ENCODE data around the gene C10orf95. TPM values are rescaled to one million over a fixed set of nuclear protein-coding genes. Genes with fewer than 3 reads are reported as not detected.

Gene C10orf95
- total and polyA plus RNA-seq, 10 of the 15 experiments (the other 5 are each of a cell fraction or from before 2014, with no cell fraction given): 0.06 to 1.1 (median 0.31) TPM

- H3K4me3 ChIP-seq: no peak overlapping the region
- no peak overlapping the region for H3K27ac ChIP-seq (ENCODE audit: control insufficient read depth, insufficient read depth)
- ATAC-seq: no peak
- ChIA-PET POLR2A (interaction anchor here (0.7 kb wide), 1 partner anchor 11 kb away, joined by 4 read pairs; no protein-coding TSS in a partner anchor), CTCF (interaction anchor here (1.4 kb wide), 1 partner anchor 235 kb away, joined by 3 read pairs; no protein-coding TSS in a partner anchor), SMC1A (ENCODE audit: uncharacterized antibody, unreplicated experiment) (no interaction called here), RAD21 (ENCODE audit: unreplicated experiment) (no interaction called here)
- no peak overlapping the region for H3K9ac ChIP-seq (ENCODE audit: control insufficient read depth, insufficient read depth, low read length)
- DNase-seq (ENCODE audit: low read depth, low spot score): no peak
- no peaks in the 10 kb centered on the region for H3K36me3 ChIP-seq (ENCODE audit: control insufficient read depth in 2 of 2, insufficient read depth in 2 of 2, low read length in 1 of 2)
- H4K20me1 ChIP-seq (ENCODE audit: control insufficient read depth, insufficient read depth): no peaks in the 10 kb centered on the region
- H3K79me2 ChIP-seq (ENCODE audit: control insufficient read depth, insufficient read depth, low read length): no peaks in the 10 kb centered on the region
- FAIRE-seq: no peak
- H3K27me3 ChIP-seq (replicated peaks in 1 of 2; ENCODE audit: control insufficient read depth in 2 of 2, insufficient read depth in 2 of 2, low read length in 1 of 2): no peaks in the 10 kb centered on the region
- H3K4me2 ChIP-seq (ENCODE audit: control insufficient read depth, insufficient read depth): no peak overlapping the region
- H3K4me1 ChIP-seq (ENCODE audit: control insufficient read depth, insufficient read depth, low read length): peaks cover 16% of the 10 kb centered on the region
- in situ Hi-C loops (cut with MboI): no loop called here
- no peak for TF ChIP-seq IRF4 (IDR thresholded peaks at IDR 0.05; ENCODE audit: low read depth, low read length)
- TF ChIP-seq NRF1 (conservative IDR thresholded peaks at IDR 0.05; ENCODE audit: low read depth, low read length): no peak
- no peak for TF ChIP-seq BACH1 (IDR thresholded peaks at IDR 0.05; ENCODE audit: borderline replicate concordance)
- WGBS (ENCODE audit: insufficient coverage, insufficient replicate concordance, low lambda C conversion rate, missing lambda C conversion rate): 63% methylated on average over 3 of the region's 3 CpGs
- BruUV-seq (replicated peaks): no TSS peak
- no peaks in the 10 kb centered on the region for H3K9me3 ChIP-seq (replicated peaks; ENCODE audit: control insufficient read depth, insufficient read depth, low read length)
- no peak overlapping the region for H2AFZ ChIP-seq (ENCODE audit: control insufficient read depth, low read depth, low read length)
- intact Hi-C loops (cut with micrococcal nuclease; ENCODE audit: unreplicated experiment): no loop called here
These were observed 14.1 kb upstream of the C10orf95 start for GRCh38 chr10:102465466-102465865.

GRCh38 chr10:102463983-102464382 lies 12.6 kb upstream of the C10orf95 start:
- no peaks in the 10 kb centered on the region for H3K27me3 ChIP-seq (replicated peaks in 1 of 2; ENCODE audit: control insufficient read depth in 2 of 2, insufficient read depth in 2 of 2, low read length in 1 of 2)
- H3K4me3 ChIP-seq: peak overlapping the region; percentile 32; the same call in 1 of the 2 replicates
- peak overlapping the region; percentile 66; the same call in 1 of the 2 replicates for H3K4me2 ChIP-seq (ENCODE audit: control insufficient read depth, insufficient read depth)
- FAIRE-seq (no peak), ATAC-seq (no peak), DNase-seq (ENCODE audit: low read depth, low spot score) (no peak)
- TSS peak; percentile 60 for BruUV-seq (replicated peaks)
- H3K36me3 ChIP-seq (ENCODE audit: control insufficient read depth in 2 of 2, insufficient read depth in 2 of 2, low read length in 1 of 2): no peaks in the 10 kb centered on the region
- ChIA-PET POLR2A (interaction anchor here (0.7 kb wide), 1 partner anchor 35 kb away, joined by 4 read pairs; no protein-coding TSS in a partner anchor), RAD21 (ENCODE audit: unreplicated experiment) (no interaction called here), SMC1A (ENCODE audit: uncharacterized antibody, unreplicated experiment) (interaction anchor here (0.9 to 3.8 kb wide), 3 partner anchors 10 to 15 kb away, joined by 3 to 23 read pairs (median 4); partner anchors contain the start of gene C10orf95), CTCF (interaction anchor here (4.5 kb wide), 1 partner anchor 42 kb away, joined by 29 read pairs; the partner anchor contains the start of gene FBXL15)
- TF ChIP-seq SRF (IDR thresholded peaks at IDR 0.05; ENCODE audit: low read depth in 2 of 2, low read length in 2 of 2) (no peak), JUNB (IDR thresholded peaks at IDR 0.05) (no peak), RB1 (IDR thresholded peaks at IDR 0.05; ENCODE audit: borderline replicate concordance) (no peak), PML (IDR thresholded peaks at IDR 0.05; ENCODE audit: low read length) (no peak), CREM (IDR thresholded peaks at IDR 0.05; ENCODE audit: low read depth) (no peak), RCOR1 (conservative IDR thresholded peaks at IDR 0.05; ENCODE audit: low read depth, low read length) (no peak), RAD51 (IDR thresholded peaks at IDR 0.05) (no peak), EED (IDR thresholded peaks at IDR 0.05; ENCODE audit: low read depth) (no peak)
- TF ChIP-seq, protein P1, sequence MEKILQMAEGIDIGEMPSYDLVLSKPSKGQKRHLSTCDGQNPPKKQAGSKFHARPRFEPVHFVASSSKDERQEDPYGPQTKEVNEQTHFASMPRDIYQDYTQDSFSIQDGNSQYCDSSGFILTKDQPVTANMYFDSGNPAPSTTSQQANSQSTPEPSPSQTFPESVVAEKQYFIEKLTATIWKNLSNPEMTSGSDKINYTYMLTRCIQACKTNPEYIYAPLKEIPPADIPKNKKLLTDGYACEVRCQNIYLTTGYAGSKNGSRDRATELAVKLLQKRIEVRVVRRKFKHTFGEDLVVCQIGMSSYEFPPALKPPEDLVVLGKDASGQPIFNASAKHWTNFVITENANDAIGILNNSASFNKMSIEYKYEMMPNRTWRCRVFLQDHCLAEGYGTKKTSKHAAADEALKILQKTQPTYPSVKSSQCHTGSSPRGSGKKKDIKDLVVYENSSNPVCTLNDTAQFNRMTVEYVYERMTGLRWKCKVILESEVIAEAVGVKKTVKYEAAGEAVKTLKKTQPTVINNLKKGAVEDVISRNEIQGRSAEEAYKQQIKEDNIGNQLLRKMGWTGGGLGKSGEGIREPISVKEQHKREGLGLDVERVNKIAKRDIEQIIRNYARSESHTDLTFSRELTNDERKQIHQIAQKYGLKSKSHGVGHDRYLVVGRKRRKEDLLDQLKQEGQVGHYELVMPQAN (conservative IDR thresholded peaks at IDR 0.05): no peak
- TF ChIP-seq, protein P2, sequence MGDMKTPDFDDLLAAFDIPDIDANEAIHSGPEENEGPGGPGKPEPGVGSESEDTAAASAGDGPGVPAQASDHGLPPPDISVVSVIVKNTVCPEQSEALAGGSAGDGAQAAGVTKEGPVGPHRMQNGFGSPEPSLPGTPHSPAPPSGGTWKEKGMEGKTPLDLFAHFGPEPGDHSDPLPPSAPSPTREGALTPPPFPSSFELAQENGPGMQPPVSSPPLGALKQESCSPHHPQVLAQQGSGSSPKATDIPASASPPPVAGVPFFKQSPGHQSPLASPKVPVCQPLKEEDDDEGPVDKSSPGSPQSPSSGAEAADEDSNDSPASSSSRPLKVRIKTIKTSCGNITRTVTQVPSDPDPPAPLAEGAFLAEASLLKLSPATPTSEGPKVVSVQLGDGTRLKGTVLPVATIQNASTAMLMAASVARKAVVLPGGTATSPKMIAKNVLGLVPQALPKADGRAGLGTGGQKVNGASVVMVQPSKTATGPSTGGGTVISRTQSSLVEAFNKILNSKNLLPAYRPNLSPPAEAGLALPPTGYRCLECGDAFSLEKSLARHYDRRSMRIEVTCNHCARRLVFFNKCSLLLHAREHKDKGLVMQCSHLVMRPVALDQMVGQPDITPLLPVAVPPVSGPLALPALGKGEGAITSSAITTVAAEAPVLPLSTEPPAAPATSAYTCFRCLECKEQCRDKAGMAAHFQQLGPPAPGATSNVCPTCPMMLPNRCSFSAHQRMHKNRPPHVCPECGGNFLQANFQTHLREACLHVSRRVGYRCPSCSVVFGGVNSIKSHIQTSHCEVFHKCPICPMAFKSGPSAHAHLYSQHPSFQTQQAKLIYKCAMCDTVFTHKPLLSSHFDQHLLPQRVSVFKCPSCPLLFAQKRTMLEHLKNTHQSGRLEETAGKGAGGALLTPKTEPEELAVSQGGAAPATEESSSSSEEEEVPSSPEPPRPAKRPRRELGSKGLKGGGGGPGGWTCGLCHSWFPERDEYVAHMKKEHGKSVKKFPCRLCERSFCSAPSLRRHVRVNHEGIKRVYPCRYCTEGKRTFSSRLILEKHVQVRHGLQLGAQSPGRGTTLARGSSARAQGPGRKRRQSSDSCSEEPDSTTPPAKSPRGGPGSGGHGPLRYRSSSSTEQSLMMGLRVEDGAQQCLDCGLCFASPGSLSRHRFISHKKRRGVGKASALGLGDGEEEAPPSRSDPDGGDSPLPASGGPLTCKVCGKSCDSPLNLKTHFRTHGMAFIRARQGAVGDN (IDR thresholded peaks at IDR 0.05): no peak
- WGBS (ENCODE audit: insufficient coverage, insufficient replicate concordance, low lambda C conversion rate, missing lambda C conversion rate): 90% methylated on average over 10 of the region's 10 CpGs
- no peaks in the 10 kb centered on the region for H4K20me1 ChIP-seq (ENCODE audit: control insufficient read depth, insufficient read depth)
- H3K9me3 ChIP-seq (replicated peaks; ENCODE audit: control insufficient read depth, insufficient read depth, low read length): no peaks in the 10 kb centered on the region
- H3K79me2 ChIP-seq (ENCODE audit: control insufficient read depth, insufficient read depth, low read length): no peaks in the 10 kb centered on the region
- in situ Hi-C loops (cut with MboI): no loop called here
- H2AFZ ChIP-seq (ENCODE audit: control insufficient read depth, low read depth, low read length): no peak overlapping the region
- no peak overlapping the region for H3K27ac ChIP-seq (ENCODE audit: control insufficient read depth, insufficient read depth)
- peaks cover 16% of the 10 kb centered on the region for H3K4me1 ChIP-seq (ENCODE audit: control insufficient read depth, insufficient read depth, low read length)
- intact Hi-C loops (cut with micrococcal nuclease; ENCODE audit: unreplicated experiment): loop anchor here (5.0 kb wide), 1 partner anchor 72 kb away; no protein-coding TSS in a partner anchor
- H3K9ac ChIP-seq (ENCODE audit: control insufficient read depth, insufficient read depth, low read length): no peak overlapping the region
